GM23338 (cell line): ENCODE measurements around the gene ROGDI. TPM values are rescaled to one million over a fixed set of nuclear protein-coding genes. Genes with fewer than 3 reads are reported as not detected.

ENCODE experiments used
- ATAC-seq: fragments of 200-7000 bp; cut with Tn5 transposase; 3 replicates; pipeline ENCODE4 v1.9.1; 2020
- DNase-seq: peaks from one replicate; pipeline ENCODE4 v3.0.0-alpha.2; 2015; ENCODE audit warnings: low spot score
- H2AFZ ChIP-seq: fragments of 200-600 bp; sonication (generic); 2 replicates; pipeline ENCODE4 v1.8.0; 2016; ENCODE audit warnings: antibody characterized with exemption, mild to moderate bottlenecking, moderate library complexity
- H3F3A ChIP-seq: fragments of 200-600 bp; sonication (generic); replicated peaks from 2 replicates; pipeline ENCODE4 v1.8.0; 2017; ENCODE audit warnings: antibody characterized with exemption, mixed run types, low read depth
- H3K27ac ChIP-seq: fragments of 200-600 bp; sonication (generic); 2 replicates; pipeline ENCODE4 v1.6.1; 2016; ENCODE audit warnings: low read depth
- H3K27me3 ChIP-seq: fragments of 200-600 bp; sonication (generic); 2 replicates; pipeline ENCODE4 v1.8.0; 2016; ENCODE audit warnings: mild to moderate bottlenecking, mixed run types, moderate library complexity; ENCODE audit not compliant: insufficient read depth
- H3K36me3 ChIP-seq: fragments of 200-600 bp; sonication (generic); 2 replicates; pipeline ENCODE4 v1.8.0; 2016; ENCODE audit warnings: mild to moderate bottlenecking; ENCODE audit not compliant: insufficient read depth
- H3K4me1 ChIP-seq: fragments of 200-600 bp; sonication (generic); 2 replicates; pipeline ENCODE4 v1.8.0; 2016; ENCODE audit warnings: mild to moderate bottlenecking, moderate library complexity; ENCODE audit not compliant: insufficient read depth
- H3K4me2 ChIP-seq: fragments of 200-600 bp; sonication (generic); 2 replicates; pipeline ENCODE4 v1.7.1; 2017; ENCODE audit warnings: mixed run types
- H3K4me3 ChIP-seq: fragments of 200-600 bp; sonication (generic); 2 replicates; pipeline ENCODE4 v1.6.1; 2016; ENCODE audit warnings: mixed run types
- H3K79me2 ChIP-seq: fragments of 200-600 bp; sonication (generic); replicated peaks from 2 replicates; pipeline ENCODE4 v1.8.0; 2017; ENCODE audit warnings: mild to moderate bottlenecking; ENCODE audit not compliant: insufficient read depth
- H3K9me2 ChIP-seq: fragments of 200-600 bp; sonication (generic); 2 replicates; pipeline ENCODE4 v1.8.0; 2017; ENCODE audit not compliant: insufficient read depth
- H4K20me1 ChIP-seq: fragments of 200-600 bp; sonication (generic); replicated peaks from 2 replicates; pipeline ENCODE4 v1.8.0; 2017; ENCODE audit warnings: mild to moderate bottlenecking; ENCODE audit not compliant: insufficient read depth
- H3K27ac Mint-ChIP-seq: 2 replicates; pipeline ENCODE4 v1.8.0; 2020; ENCODE audit warnings: inconsistent platforms, mild to moderate bottlenecking, moderate library complexity, mixed read lengths
- H3K27me3 Mint-ChIP-seq: 3 replicates; pipeline ENCODE4 v1.8.0; 2022; ENCODE audit warnings: low read depth, mild to moderate bottlenecking, moderate library complexity, mixed read lengths, inconsistent platforms; ENCODE audit not compliant: insufficient read depth, poor library complexity
- H3K36me3 Mint-ChIP-seq: 3 replicates; pipeline ENCODE4 v1.8.0; 2021; ENCODE audit warnings: low read depth, mild to moderate bottlenecking, inconsistent platforms, moderate library complexity, mixed read lengths
- H3K4me1 Mint-ChIP-seq: 3 replicates; pipeline ENCODE4 v1.8.0; 2020; ENCODE audit warnings: mild to moderate bottlenecking, inconsistent platforms, mixed read lengths
- H3K4me3 Mint-ChIP-seq: 3 replicates; pipeline ENCODE4 v1.8.0; 2021; ENCODE audit warnings: moderate library complexity, mild to moderate bottlenecking, inconsistent platforms, mixed read lengths
- H3K9me3 Mint-ChIP-seq: 3 replicates; pipeline ENCODE4 v1.8.0; 2020; ENCODE audit warnings: moderate library complexity, mild to moderate bottlenecking, inconsistent platforms, mixed read lengths
- CREB1 ChIP-seq: fragments of 250-450 bp; sonication (Bioruptor Pico); IDR thresholded peaks from 2 replicates; pipeline ENCODE4 v1.5.0; 2020; ENCODE audit warnings: low read depth, mild to moderate bottlenecking, moderate library complexity
- EZH2 ChIP-seq: fragments of 200-600 bp; sonication (generic); IDR thresholded peaks from one replicate; pipeline ENCODE4 v1.8.0; 2017; ENCODE audit warnings: antibody characterized with exemption, mild to moderate bottlenecking, low read depth; ENCODE audit not compliant: unreplicated experiment
- EZH2phosphoT487 ChIP-seq: fragments of 200-600 bp; sonication (generic); IDR thresholded peaks from one replicate; pipeline ENCODE4 v1.8.1; 2018; ENCODE audit warnings: antibody characterized with exemption; ENCODE audit not compliant: unreplicated experiment
- JUNB ChIP-seq: IDR thresholded peaks from one replicate; pipeline ENCODE4 v1.6.1; 2016; ENCODE audit warnings: antibody characterized with exemption; ENCODE audit not compliant: unreplicated experiment
- NANOG ChIP-seq: IDR thresholded peaks from 2 replicates; pipeline ENCODE4 v1.6.1; 2016; ENCODE audit warnings: antibody characterized with exemption, borderline replicate concordance
- POLR2AphosphoS5 ChIP-seq: IDR thresholded peaks from 2 replicates; pipeline ENCODE4 v1.6.1; 2016; ENCODE audit warnings: antibody characterized with exemption, low read depth
- STAT1 ChIP-seq: IDR thresholded peaks from one replicate; pipeline ENCODE4 v1.6.1; 2016; ENCODE audit warnings: antibody characterized with exemption; ENCODE audit not compliant: unreplicated experiment
- ZNF114 ChIP-seq: fragments of 250-450 bp; sonication (Bioruptor Pico); IDR thresholded peaks from 2 replicates; pipeline ENCODE4 v1.5.0; 2020; ENCODE audit warnings: mild to moderate bottlenecking, moderate library complexity
- ZNF331 ChIP-seq: fragments of 250-450 bp; sonication (Bioruptor Pico); IDR thresholded peaks from 2 replicates; pipeline ENCODE4 v1.5.0; 2020; ENCODE audit warnings: low read depth, mild to moderate bottlenecking, moderate library complexity
- polyA plus RNA-seq: library from polyadenylated mRNA; unstranded; fragments of >200 nt; fragmentation: Nextera tagmentation; extraction: Ambion mirVana; gene quantifications from 2 replicates; pipeline ENCODE4 v1.2.1, GENCODE V29; 2016
- total RNA-seq: library from RNA; depleted of rRNA; stranded (reverse); fragments of >200 nt; shearing (Covaris generic); gene quantifications from 2 replicates; pipeline ENCODE4 v1.2.3, GENCODE V29; 2014
- TF ChIP-seq, protein P1 (sequence below): IDR thresholded peaks from 2 replicates; pipeline ENCODE4 v1.6.1; 2016; ENCODE audit warnings: antibody characterized with exemption
- TF ChIP-seq, protein P2 (sequence below), 2 experiments: fragments of 200-600 bp in 1 of 2; sonication (generic) in 1 of 2; conservative IDR thresholded peaks; 2 replicates each; pipeline versions ENCODE4 v1.5.1 to v1.6.1; 2016 to 2017; ENCODE audit warnings: antibody characterized with exemption in 2 of 2, low read depth in 2 of 2, mild to moderate bottlenecking in 2 of 2, moderate library complexity in 1 of 2
- TF ChIP-seq, protein P3 (sequence below): IDR thresholded peaks from one replicate; pipeline ENCODE4 v1.6.1; 2018; ENCODE audit warnings: antibody characterized with exemption; ENCODE audit not compliant: unreplicated experiment
- TF ChIP-seq, protein P4 (sequence below): fragments of 250-450 bp; sonication (Bioruptor Pico); IDR thresholded peaks from 2 replicates; pipeline ENCODE4 v1.5.0; 2020; ENCODE audit warnings: mild to moderate bottlenecking, moderate library complexity

Gene ROGDI
- total and polyA plus RNA-seq, 2 experiments from 2014 or later, result 30.3 to 38.8 TPM

DNA sequence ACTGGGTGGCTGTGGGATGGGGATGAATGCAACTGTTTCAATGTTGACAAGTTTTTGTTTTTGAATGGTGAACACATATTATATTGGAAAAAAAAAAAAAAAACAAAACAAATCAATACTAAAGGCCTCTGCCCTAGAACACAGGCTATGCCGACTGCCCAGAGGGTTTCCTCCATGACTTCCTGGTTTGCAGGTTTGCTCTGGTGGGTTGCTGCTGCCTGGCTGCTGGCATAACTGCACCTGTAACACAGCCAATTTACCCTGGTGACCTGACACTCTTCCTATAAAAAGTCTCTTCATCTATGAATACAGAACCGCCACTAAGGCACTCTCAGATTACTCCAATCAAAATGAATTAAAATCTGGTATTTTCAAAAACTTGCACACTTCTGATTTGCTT, 34.3 kb upstream of the ROGDI start:
- ATAC-seq (no peak), DNase-seq (no peak)
- Histone ChIP-seq H3K27me3 (no peaks in the 10 kb centered on the region), H3K4me1 (no peaks in the 10 kb centered on the region), H3F3A (0 out of 2 replicates have a peak, but pooled peaks cover 16% of the 10 kb centered on the region), H3K27ac (no peak overlapping the region), H3K4me3 (no peak overlapping the region), H3K36me3 (peaks cover 41% of the 10 kb centered on the region), H4K20me1 (peaks cover 11% of the 10 kb centered on the region; the same call in 1 of the 2 replicates), H3K4me2 (no peak overlapping the region), H3K79me2 (peaks cover 18% of the 10 kb centered on the region), H2AFZ (no peak overlapping the region), H3K9me2 (no peaks in the 10 kb centered on the region)
- Mint-ChIP-seq H3K4me3 (no peak overlapping the region; the same call in 2 of the 3 replicates), H3K4me1 (no peaks in the 10 kb centered on the region), H3K27ac (no peak overlapping the region), H3K27me3 (peaks cover 2% of the 10 kb centered on the region), H3K9me3 (no peaks in the 10 kb centered on the region), H3K36me3 (peaks cover 67% of the 10 kb centered on the region)
- TF ChIP-seq EZH2phosphoT487 (no peak), CREB1 (CRISPR knock-in tag) (no peak), EZH2 (no peak), JUNB (no peak), STAT1 (no peak), NANOG (no peak), ZNF331 (CRISPR knock-in tag) (no peak), POLR2AphosphoS5 (no peak), ZNF114 (CRISPR knock-in tag) (no peak)
- TF ChIP-seq, protein P1, sequence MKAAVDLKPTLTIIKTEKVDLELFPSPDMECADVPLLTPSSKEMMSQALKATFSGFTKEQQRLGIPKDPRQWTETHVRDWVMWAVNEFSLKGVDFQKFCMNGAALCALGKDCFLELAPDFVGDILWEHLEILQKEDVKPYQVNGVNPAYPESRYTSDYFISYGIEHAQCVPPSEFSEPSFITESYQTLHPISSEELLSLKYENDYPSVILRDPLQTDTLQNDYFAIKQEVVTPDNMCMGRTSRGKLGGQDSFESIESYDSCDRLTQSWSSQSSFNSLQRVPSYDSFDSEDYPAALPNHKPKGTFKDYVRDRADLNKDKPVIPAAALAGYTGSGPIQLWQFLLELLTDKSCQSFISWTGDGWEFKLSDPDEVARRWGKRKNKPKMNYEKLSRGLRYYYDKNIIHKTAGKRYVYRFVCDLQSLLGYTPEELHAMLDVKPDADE, result no peak
- TF ChIP-seq, protein P2, sequence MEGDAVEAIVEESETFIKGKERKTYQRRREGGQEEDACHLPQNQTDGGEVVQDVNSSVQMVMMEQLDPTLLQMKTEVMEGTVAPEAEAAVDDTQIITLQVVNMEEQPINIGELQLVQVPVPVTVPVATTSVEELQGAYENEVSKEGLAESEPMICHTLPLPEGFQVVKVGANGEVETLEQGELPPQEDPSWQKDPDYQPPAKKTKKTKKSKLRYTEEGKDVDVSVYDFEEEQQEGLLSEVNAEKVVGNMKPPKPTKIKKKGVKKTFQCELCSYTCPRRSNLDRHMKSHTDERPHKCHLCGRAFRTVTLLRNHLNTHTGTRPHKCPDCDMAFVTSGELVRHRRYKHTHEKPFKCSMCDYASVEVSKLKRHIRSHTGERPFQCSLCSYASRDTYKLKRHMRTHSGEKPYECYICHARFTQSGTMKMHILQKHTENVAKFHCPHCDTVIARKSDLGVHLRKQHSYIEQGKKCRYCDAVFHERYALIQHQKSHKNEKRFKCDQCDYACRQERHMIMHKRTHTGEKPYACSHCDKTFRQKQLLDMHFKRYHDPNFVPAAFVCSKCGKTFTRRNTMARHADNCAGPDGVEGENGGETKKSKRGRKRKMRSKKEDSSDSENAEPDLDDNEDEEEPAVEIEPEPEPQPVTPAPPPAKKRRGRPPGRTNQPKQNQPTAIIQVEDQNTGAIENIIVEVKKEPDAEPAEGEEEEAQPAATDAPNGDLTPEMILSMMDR (conservative IDR thresholded peaks at IDR 0.05; ENCODE audit: low read depth in 2 of 2), result no peak
- TF ChIP-seq, protein P3, sequence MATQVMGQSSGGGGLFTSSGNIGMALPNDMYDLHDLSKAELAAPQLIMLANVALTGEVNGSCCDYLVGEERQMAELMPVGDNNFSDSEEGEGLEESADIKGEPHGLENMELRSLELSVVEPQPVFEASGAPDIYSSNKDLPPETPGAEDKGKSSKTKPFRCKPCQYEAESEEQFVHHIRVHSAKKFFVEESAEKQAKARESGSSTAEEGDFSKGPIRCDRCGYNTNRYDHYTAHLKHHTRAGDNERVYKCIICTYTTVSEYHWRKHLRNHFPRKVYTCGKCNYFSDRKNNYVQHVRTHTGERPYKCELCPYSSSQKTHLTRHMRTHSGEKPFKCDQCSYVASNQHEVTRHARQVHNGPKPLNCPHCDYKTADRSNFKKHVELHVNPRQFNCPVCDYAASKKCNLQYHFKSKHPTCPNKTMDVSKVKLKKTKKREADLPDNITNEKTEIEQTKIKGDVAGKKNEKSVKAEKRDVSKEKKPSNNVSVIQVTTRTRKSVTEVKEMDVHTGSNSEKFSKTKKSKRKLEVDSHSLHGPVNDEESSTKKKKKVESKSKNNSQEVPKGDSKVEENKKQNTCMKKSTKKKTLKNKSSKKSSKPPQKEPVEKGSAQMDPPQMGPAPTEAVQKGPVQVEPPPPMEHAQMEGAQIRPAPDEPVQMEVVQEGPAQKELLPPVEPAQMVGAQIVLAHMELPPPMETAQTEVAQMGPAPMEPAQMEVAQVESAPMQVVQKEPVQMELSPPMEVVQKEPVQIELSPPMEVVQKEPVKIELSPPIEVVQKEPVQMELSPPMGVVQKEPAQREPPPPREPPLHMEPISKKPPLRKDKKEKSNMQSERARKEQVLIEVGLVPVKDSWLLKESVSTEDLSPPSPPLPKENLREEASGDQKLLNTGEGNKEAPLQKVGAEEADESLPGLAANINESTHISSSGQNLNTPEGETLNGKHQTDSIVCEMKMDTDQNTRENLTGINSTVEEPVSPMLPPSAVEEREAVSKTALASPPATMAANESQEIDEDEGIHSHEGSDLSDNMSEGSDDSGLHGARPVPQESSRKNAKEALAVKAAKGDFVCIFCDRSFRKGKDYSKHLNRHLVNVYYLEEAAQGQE, result no peak
- TF ChIP-seq, protein P4, sequence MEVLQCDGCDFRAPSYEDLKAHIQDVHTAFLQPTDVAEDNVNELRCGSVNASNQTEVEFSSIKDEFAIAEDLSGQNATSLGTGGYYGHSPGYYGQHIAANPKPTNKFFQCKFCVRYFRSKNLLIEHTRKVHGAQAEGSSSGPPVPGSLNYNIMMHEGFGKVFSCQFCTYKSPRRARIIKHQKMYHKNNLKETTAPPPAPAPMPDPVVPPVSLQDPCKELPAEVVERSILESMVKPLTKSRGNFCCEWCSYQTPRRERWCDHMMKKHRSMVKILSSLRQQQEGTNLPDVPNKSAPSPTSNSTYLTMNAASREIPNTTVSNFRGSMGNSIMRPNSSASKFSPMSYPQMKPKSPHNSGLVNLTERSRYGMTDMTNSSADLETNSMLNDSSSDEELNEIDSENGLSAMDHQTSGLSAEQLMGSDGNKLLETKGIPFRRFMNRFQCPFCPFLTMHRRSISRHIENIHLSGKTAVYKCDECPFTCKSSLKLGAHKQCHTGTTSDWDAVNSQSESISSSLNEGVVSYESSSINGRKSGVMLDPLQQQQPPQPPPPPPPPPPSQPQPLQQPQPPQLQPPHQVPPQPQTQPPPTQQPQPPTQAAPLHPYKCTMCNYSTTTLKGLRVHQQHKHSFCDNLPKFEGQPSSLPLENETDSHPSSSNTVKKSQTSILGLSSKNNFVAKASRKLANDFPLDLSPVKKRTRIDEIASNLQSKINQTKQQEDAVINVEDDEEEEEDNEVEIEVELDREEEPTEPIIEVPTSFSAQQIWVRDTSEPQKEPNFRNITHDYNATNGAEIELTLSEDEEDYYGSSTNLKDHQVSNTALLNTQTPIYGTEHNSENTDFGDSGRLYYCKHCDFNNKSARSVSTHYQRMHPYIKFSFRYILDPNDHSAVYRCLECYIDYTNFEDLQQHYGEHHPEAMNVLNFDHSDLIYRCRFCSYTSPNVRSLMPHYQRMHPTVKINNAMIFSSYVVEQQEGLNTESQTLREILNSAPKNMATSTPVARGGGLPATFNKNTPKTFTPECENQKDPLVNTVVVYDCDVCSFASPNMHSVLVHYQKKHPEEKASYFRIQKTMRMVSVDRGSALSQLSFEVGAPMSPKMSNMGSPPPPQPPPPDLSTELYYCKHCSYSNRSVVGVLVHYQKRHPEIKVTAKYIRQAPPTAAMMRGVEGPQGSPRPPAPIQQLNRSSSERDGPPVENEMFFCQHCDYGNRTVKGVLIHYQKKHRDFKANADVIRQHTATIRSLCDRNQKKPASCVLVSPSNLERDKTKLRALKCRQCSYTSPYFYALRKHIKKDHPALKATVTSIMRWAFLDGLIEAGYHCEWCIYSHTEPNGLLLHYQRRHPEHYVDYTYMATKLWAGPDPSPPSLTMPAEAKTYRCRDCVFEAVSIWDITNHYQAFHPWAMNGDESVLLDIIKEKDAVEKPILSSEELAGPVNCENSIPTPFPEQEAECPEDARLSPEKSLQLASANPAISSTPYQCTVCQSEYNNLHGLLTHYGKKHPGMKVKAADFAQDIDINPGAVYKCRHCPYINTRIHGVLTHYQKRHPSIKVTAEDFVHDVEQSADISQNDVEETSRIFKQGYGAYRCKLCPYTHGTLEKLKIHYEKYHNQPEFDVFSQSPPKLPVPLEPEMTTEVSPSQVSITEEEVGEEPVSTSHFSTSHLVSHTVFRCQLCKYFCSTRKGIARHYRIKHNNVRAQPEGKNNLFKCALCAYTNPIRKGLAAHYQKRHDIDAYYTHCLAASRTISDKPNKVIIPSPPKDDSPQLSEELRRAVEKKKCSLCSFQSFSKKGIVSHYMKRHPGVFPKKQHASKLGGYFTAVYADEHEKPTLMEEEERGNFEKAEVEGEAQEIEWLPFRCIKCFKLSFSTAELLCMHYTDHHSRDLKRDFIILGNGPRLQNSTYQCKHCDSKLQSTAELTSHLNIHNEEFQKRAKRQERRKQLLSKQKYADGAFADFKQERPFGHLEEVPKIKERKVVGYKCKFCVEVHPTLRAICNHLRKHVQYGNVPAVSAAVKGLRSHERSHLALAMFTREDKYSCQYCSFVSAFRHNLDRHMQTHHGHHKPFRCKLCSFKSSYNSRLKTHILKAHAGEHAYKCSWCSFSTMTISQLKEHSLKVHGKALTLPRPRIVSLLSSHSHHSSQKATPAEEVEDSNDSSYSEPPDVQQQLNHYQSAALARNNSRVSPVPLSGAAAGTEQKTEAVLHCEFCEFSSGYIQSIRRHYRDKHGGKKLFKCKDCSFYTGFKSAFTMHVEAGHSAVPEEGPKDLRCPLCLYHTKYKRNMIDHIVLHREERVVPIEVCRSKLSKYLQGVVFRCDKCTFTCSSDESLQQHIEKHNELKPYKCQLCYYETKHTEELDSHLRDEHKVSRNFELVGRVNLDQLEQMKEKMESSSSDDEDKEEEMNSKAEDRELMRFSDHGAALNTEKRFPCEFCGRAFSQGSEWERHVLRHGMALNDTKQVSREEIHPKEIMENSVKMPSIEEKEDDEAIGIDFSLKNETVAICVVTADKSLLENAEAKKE (CRISPR knock-in tag), result no peak
